ENCODE data around the gene HLA-DPA1.
"Not testable (repeated sequence)": the region's sequence is repeated elsewhere in the genome, so short reads cannot be mapped to it uniquely, and the experiment has no call there.

- not testable (repeated sequence) for TF ChIP-seq TCF7L2 (IDR thresholded peaks at IDR 0.05; ENCODE audit: low read depth, low read length); CTCF (IDR thresholded peaks at IDR 0.05); POLR2AphosphoS5 (IDR thresholded peaks at IDR 0.05; ENCODE audit: low read depth, low read length); SIN3A (IDR thresholded peaks at IDR 0.05; ENCODE audit: borderline replicate concordance, insufficient read depth, low read depth, low read length)
- TF ChIP-seq, protein P1, sequence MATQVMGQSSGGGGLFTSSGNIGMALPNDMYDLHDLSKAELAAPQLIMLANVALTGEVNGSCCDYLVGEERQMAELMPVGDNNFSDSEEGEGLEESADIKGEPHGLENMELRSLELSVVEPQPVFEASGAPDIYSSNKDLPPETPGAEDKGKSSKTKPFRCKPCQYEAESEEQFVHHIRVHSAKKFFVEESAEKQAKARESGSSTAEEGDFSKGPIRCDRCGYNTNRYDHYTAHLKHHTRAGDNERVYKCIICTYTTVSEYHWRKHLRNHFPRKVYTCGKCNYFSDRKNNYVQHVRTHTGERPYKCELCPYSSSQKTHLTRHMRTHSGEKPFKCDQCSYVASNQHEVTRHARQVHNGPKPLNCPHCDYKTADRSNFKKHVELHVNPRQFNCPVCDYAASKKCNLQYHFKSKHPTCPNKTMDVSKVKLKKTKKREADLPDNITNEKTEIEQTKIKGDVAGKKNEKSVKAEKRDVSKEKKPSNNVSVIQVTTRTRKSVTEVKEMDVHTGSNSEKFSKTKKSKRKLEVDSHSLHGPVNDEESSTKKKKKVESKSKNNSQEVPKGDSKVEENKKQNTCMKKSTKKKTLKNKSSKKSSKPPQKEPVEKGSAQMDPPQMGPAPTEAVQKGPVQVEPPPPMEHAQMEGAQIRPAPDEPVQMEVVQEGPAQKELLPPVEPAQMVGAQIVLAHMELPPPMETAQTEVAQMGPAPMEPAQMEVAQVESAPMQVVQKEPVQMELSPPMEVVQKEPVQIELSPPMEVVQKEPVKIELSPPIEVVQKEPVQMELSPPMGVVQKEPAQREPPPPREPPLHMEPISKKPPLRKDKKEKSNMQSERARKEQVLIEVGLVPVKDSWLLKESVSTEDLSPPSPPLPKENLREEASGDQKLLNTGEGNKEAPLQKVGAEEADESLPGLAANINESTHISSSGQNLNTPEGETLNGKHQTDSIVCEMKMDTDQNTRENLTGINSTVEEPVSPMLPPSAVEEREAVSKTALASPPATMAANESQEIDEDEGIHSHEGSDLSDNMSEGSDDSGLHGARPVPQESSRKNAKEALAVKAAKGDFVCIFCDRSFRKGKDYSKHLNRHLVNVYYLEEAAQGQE (IDR thresholded peaks at IDR 0.05; ENCODE audit: insufficient read depth in 1 of 2, low read depth in 2 of 2, low read length in 1 of 2) = not testable (repeated sequence)
Observed at GRCh38 chr6:33101121-33101737, 27.8 kb upstream of the HLA-DPA1 start.
